Right atrium auricular region (tissue), 2 donors: ENCODE measurements around the gene UBAC2. TPM values are rescaled to one million over a fixed set of nuclear protein-coding genes. Genes with fewer than 3 reads are reported as not detected.
"Not testable (repeated sequence)": the region's sequence is repeated elsewhere in the genome, so short reads cannot be mapped to it uniquely, and the experiment has no call there.

ENCODE experiments used
- DNase-seq: peaks from one replicate; pipeline ENCODE4 v3.0.0-alpha.2; 2019; ENCODE audit warnings: low spot score
- H3K27ac ChIP-seq, 2 donors: fragments of 200-600 bp; sonication (generic); 1 replicate in 1 of 2; 2 replicates in 1 of 2; pipeline ENCODE4 v1.5.1; 2016 to 2019
- H3K27me3 ChIP-seq, 2 donors: fragments of 200-600 bp; sonication (generic); one replicate each; pipeline versions ENCODE4 v1.5.1 to v1.6.0; 2017 to 2019
- H3K36me3 ChIP-seq: fragments of 200-600 bp; sonication (generic); one replicate; pipeline ENCODE4 v1.5.1; 2016
- H3K4me1 ChIP-seq, 2 donors: fragments of 200-600 bp; sonication (generic); one replicate each; pipeline versions ENCODE4 v1.5.1 to v1.6.0; 2017 to 2019
- H3K4me3 ChIP-seq, 2 donors: fragments of 200-600 bp; sonication (generic); 1 replicate in 1 of 2; 2 replicates in 1 of 2; pipeline ENCODE4 v1.5.1; 2017 to 2019; ENCODE audit warnings: mild to moderate bottlenecking in 1 of 2, moderate library complexity in 1 of 2
- H3K9me3 ChIP-seq, 2 donors: fragments of 200-600 bp; sonication (generic); one replicate each; pipeline ENCODE4 v1.5.1; 2019
- total RNA-seq, 2 donors: library from RNA; depleted of rRNA; stranded (reverse); fragments of >200 nt; gene quantifications; one replicate each; pipeline ENCODE4 v1.1.0, GENCODE V29; 2016
- TF ChIP-seq, protein P1 (sequence below), 2 donors: fragments of 200-600 bp; sonication (generic); IDR thresholded peaks; one replicate each; pipeline ENCODE4 v1.5.1; 2019; ENCODE audit warnings: antibody characterized with exemption in 2 of 2

UBAC2 gene
- total RNA-seq, 2 donors from 2014 or later, result 47.5 to 50.7 TPM

- Histone ChIP-seq H3K4me3 (no peak overlapping the region), H3K27ac (no peak overlapping the region), H3K4me1 (no peaks in the 10 kb centered on the region), H3K27me3 (no peaks in the 10 kb centered on the region), H3K9me3 (no peaks in the 10 kb centered on the region), H3K36me3 (peaks cover 19% of the 10 kb centered on the region)
- TF ChIP-seq, protein P1, sequence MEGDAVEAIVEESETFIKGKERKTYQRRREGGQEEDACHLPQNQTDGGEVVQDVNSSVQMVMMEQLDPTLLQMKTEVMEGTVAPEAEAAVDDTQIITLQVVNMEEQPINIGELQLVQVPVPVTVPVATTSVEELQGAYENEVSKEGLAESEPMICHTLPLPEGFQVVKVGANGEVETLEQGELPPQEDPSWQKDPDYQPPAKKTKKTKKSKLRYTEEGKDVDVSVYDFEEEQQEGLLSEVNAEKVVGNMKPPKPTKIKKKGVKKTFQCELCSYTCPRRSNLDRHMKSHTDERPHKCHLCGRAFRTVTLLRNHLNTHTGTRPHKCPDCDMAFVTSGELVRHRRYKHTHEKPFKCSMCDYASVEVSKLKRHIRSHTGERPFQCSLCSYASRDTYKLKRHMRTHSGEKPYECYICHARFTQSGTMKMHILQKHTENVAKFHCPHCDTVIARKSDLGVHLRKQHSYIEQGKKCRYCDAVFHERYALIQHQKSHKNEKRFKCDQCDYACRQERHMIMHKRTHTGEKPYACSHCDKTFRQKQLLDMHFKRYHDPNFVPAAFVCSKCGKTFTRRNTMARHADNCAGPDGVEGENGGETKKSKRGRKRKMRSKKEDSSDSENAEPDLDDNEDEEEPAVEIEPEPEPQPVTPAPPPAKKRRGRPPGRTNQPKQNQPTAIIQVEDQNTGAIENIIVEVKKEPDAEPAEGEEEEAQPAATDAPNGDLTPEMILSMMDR (IDR thresholded peaks at IDR 0.05), result no peak
- DNase-seq, result no peak
Observed at GRCh38 chr13:99237981-99238662, 37.5 kb downstream of the UBAC2 start.

- H3K4me3 ChIP-seq, result no peak overlapping the region
- H3K27ac ChIP-seq, result no peak overlapping the region
- H3K27me3 ChIP-seq, result no peaks in the 10 kb centered on the region
- TF ChIP-seq, protein P1 (IDR thresholded peaks at IDR 0.05), result no peak
- no peak for DNase-seq
- no peaks in the 10 kb centered on the region for H3K4me1 ChIP-seq
- H3K9me3 ChIP-seq, result no peaks in the 10 kb centered on the region
- peaks cover 12% of the 10 kb centered on the region for H3K36me3 ChIP-seq
Observed at GRCh38 chr13:99246100-99246499, 45.4 kb downstream of the UBAC2 start.

DNA sequence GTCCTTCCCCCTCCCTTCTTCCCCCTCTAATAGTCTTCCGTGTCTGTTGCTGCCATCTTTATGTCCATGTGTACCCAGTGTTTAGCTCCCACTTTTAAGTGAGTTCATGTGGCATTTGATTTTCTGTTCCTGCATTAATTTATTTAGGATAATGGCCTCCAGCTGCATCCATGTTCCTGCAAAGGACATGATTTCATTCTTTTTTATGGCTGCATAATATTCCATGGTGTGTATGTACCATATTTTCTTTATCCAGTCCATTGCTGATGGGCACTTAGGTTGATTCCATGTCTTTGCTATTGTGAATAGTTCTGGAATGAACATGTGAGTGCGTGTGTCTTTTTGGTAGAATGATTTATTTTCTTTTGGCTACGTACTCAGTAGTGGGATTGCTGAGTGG is 48.5 kb downstream of the UBAC2 start:
- not testable (repeated sequence) for H3K9me3 ChIP-seq, H3K4me1 ChIP-seq, H3K4me3 ChIP-seq, DNase-seq, H3K27ac ChIP-seq, H3K27me3 ChIP-seq
- peaks cover 12% of the 10 kb centered on the region for H3K36me3 ChIP-seq

GRCh38 chr13:99249606-99250005 is 49.0 kb downstream of the UBAC2 start:
- not testable (repeated sequence) for H3K4me1 ChIP-seq, H3K9me3 ChIP-seq, H3K27me3 ChIP-seq, DNase-seq, H3K36me3 ChIP-seq, H3K27ac ChIP-seq, H3K4me3 ChIP-seq

DNA sequence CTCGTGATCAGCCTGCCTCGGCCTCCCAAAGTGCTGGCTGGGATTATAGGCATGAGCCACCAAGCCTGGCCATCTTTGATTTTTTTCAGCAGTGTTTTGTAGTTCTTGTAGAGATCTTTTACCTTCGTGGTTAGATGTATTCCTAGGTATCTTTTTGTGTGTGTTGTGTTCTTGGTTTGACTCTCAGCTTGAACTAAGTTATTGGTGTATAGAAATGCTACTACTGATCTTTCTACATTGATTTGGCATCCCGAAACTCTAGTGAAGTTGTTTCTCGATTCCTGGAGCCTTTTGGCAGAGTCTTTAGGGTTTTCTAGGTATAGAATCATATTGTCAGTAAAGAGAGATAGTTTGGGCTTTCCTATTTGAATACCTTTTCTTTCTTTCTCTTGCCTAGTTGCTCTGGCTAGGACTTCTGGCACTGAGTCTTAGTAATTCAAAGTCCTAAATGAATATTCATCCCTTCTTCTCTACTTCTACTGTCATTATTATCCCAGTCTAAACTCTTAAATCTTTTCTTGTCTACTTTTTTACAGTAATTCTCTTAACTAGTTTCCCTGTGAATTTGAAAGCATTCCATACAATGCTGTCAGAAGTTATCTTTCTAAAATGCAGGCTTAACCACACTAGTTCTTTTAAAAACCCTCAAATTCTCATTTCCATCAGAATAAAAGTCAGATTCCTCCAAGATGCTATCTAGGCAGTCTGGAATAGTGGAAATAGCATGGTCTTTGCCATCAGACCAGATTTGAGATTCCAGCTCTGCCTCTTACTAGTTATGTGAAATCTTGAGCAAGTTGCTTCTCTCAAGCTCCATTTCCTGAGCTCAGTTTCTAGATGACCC is 50.5 kb downstream of the UBAC2 start:
- H3K36me3 ChIP-seq, result no peaks in the 10 kb centered on the region
- H3K4me1 ChIP-seq, result no peaks in the 10 kb centered on the region
- no peaks in the 10 kb centered on the region for H3K9me3 ChIP-seq
- H3K27me3 ChIP-seq, result no peaks in the 10 kb centered on the region
- no peak overlapping the region for H3K27ac ChIP-seq
- TF ChIP-seq, protein P1 (IDR thresholded peaks at IDR 0.05), result no peak
- no peak overlapping the region for H3K4me3 ChIP-seq
- DNase-seq, result no peak

DNA sequence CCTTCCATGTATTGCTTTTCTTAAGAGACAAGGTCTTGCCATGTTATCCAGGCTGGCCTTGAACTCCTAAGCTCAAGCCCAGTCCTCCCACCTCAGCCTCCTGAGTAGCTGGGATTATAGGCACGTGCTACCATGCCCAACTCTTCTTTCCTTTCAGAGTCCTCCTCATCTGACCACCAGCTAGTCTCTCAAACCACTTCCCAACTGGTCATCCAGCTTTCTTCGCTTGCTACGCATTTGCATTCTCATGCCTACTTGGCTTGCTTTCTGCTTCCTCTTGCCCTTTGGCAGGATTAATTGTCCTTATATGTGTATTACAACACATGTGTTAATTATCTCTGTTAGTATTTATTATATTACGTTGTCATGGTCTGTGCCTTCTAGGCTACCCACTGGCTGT is 51.3 kb downstream of the UBAC2 start:
- Histone ChIP-seq H3K36me3 (no peaks in the 10 kb centered on the region), H3K4me1 (no peaks in the 10 kb centered on the region), H3K27me3 (no peaks in the 10 kb centered on the region), H3K4me3 (no peak overlapping the region), H3K9me3 (no peaks in the 10 kb centered on the region), H3K27ac (no peak overlapping the region)
- no peak for DNase-seq
- TF ChIP-seq, protein P1 (IDR thresholded peaks at IDR 0.05), result no peak
